ENCODE results near the gene SLFN12L. TPM values are rescaled to one million over a fixed set of nuclear protein-coding genes. Genes with fewer than 3 reads are reported as not detected.

Gene SLFN12L
- total and polyA plus RNA-seq, 9 of the 15 experiments (the other 6 are each of a cell fraction or from before 2014, with no cell fraction given) = 0.04 to 0.31 (median 0.08) TPM; not detected in 3

GRCh38 chr17:35448214-35448898, 89.1 kb downstream of the SLFN12L start, which contains the start of gene SLFN13 (continued):
- TF ChIP-seq ZBTB11 (CRISPR knock-in tag; IDR thresholded peaks at IDR 0.05) = peak in 1 of 3 experiments; percentile 63; a peak in 1 of 6 replicates
- TF ChIP-seq, protein P1, sequence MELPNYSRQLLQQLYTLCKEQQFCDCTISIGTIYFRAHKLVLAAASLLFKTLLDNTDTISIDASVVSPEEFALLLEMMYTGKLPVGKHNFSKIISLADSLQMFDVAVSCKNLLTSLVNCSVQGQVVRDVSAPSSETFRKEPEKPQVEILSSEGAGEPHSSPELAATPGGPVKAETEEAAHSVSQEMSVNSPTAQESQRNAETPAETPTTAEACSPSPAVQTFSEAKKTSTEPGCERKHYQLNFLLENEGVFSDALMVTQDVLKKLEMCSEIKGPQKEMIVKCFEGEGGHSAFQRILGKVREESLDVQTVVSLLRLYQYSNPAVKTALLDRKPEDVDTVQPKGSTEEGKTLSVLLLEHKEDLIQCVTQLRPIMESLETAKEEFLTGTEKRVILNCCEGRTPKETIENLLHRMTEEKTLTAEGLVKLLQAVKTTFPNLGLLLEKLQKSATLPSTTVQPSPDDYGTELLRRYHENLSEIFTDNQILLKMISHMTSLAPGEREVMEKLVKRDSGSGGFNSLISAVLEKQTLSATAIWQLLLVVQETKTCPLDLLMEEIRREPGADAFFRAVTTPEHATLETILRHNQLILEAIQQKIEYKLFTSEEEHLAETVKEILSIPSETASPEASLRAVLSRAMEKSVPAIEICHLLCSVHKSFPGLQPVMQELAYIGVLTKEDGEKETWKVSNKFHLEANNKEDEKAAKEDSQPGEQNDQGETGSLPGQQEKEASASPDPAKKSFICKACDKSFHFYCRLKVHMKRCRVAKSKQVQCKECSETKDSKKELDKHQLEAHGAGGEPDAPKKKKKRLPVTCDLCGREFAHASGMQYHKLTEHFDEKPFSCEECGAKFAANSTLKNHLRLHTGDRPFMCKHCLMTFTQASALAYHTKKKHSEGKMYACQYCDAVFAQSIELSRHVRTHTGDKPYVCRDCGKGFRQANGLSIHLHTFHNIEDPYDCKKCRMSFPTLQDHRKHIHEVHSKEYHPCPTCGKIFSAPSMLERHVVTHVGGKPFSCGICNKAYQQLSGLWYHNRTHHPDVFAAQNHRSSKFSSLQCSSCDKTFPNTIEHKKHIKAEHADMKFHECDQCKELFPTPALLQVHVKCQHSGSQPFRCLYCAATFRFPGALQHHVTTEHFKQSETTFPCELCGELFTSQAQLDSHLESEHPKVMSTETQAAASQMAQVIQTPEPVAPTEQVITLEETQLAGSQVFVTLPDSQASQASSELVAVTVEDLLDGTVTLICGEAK (IDR thresholded peaks at IDR 0.05) = peak; percentile 69
- TF ChIP-seq, protein P1 (CRISPR knock-in tag; IDR thresholded peaks at IDR 0.05) = no peak
- TF ChIP-seq MBD1 (CRISPR knock-in tag; IDR thresholded peaks at IDR 0.05) = 0 out of 2 replicates have a peak, but pooled peaks have one; percentile 17
- peak; percentile 86; the same call in 1 of the 2 replicates for TF ChIP-seq MYNN (IDR thresholded peaks at IDR 0.05)
- TF ChIP-seq MYNN (CRISPR knock-in tag; IDR thresholded peaks at IDR 0.05) = no peak
- no peak for TF ChIP-seq SIX5 (IDR thresholded peaks at IDR 0.05; ENCODE audit: borderline replicate concordance in 1 of 2, insufficient read depth in 1 of 2, low read depth in 1 of 2, low read length in 2 of 2)
- TF ChIP-seq RBFOX2 (IDR thresholded peaks at IDR 0.05; ENCODE audit: low read depth, low read length) = peak; percentile 54
- TF ChIP-seq ZBTB7A (IDR thresholded peaks at IDR 0.05; ENCODE audit: borderline replicate concordance, control insufficient read depth, low read depth, low read length) = peak; percentile 46; the same call in 1 of the 2 replicates
- peak; percentile 86 for TF ChIP-seq EGR1 (conservative IDR thresholded peaks at IDR 0.05)
- TF ChIP-seq RNF2 (IDR thresholded peaks at IDR 0.05) = peak; percentile 44; the same call in 1 of the 2 replicates
- TF ChIP-seq POLR2G (IDR thresholded peaks at IDR 0.05; ENCODE audit: low read depth, low read length) = peak; percentile 68

All from K562 (cell line).